Mucosa of stomach (tissue), 1 donor: Measurements from ENCODE around the gene CD79A.
A peak's percentile ranks its signal among the peaks of the same experiment; 100 is the strongest.

Experiments used
- H3K27me3 ChIP-seq: one replicate; pipeline ENCODE4 v1.7.0; 2013; ENCODE audit warnings: mild to moderate bottlenecking, low read length; ENCODE audit not compliant: control insufficient read depth, insufficient read depth
- H3K36me3 ChIP-seq: one replicate; pipeline ENCODE4 v1.7.0; 2013; ENCODE audit warnings: low read length; ENCODE audit not compliant: control insufficient read depth, insufficient read depth
- H3K4me1 ChIP-seq: one replicate; pipeline ENCODE4 v1.7.0; 2013; ENCODE audit warnings: mild to moderate bottlenecking, low read length; ENCODE audit not compliant: control insufficient read depth, insufficient read depth
- H3K4me3 ChIP-seq: one replicate; pipeline ENCODE4 v1.7.0; 2013; ENCODE audit warnings: low read length
- H3K9ac ChIP-seq: one replicate; pipeline ENCODE4 v1.7.0; 2013; ENCODE audit warnings: mild to moderate bottlenecking, low read length, moderate library complexity
- H3K9me3 ChIP-seq: one replicate; pipeline ENCODE4 v1.7.0; 2013; ENCODE audit warnings: mild to moderate bottlenecking, low read length, moderate library complexity; ENCODE audit not compliant: control insufficient read depth
- donor health status: Pancreatic carcinoma.

The CD79A gene

DNA sequence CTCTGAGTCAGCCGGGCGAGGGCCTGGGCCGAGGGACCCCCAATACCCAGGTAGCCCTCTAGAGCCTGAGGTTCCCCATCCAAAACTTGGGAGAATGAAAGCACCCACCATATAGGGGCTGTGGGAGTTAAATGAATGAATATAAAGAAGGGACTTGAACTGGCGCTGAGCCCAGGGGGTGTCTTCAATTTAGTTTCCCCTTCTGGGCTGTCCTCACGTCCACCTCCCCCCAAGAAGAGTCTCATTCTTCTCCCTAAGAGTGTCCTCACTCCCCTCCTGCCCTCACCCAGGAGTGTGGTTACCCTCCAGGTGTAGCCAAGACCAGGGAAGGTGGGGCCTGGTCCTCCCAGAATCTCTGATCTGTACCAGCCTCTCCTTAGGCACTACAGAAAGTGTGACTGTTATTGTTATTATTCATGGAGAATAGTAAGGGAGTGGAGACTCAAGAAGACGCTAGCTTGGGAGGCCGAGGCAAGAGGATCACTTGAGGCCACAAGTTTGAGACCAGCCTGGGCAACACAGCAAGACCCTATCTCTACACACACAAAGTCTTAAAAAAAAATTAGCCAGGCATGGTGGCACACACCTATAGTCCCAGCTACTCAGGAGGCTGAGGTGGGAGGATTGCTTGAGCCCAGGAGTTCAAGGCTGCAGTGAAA lies 2.7 kb downstream of the CD79A start:
- Histone ChIP-seq H3K4me1 (peaks cover 2% of the 10 kb centered on the region), H3K9ac (no peak overlapping the region), H3K27me3 (peaks cover 3% of the 10 kb centered on the region), H3K36me3 (no peaks in the 10 kb centered on the region), H3K4me3 (no peak overlapping the region), H3K9me3 (no peaks in the 10 kb centered on the region)

DNA sequence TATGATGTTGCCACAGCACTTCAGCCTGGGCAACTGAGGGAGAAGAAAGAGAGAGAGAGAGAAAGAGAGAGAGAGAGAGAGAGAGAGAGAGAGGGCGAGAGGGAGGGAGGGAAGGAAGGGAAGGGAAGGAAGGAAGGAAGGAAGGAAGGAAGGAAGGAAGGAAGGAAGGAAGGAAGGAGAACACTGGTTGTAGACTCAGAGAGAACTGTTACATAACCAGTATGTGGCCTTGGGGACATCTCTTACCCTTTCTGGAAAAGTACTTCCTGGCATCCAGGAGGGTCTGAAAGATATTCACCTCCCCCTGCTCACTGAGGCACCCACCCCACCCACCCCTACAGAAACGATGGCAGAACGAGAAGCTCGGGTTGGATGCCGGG lies 3.2 kb downstream of the CD79A start:
- Histone ChIP-seq H3K4me3 (no peak overlapping the region), H3K9ac (no peak overlapping the region), H3K27me3 (peaks cover 3% of the 10 kb centered on the region), H3K4me1 (peaks cover 6% of the 10 kb centered on the region), H3K9me3 (no peaks in the 10 kb centered on the region), H3K36me3 (no peaks in the 10 kb centered on the region)

DNA sequence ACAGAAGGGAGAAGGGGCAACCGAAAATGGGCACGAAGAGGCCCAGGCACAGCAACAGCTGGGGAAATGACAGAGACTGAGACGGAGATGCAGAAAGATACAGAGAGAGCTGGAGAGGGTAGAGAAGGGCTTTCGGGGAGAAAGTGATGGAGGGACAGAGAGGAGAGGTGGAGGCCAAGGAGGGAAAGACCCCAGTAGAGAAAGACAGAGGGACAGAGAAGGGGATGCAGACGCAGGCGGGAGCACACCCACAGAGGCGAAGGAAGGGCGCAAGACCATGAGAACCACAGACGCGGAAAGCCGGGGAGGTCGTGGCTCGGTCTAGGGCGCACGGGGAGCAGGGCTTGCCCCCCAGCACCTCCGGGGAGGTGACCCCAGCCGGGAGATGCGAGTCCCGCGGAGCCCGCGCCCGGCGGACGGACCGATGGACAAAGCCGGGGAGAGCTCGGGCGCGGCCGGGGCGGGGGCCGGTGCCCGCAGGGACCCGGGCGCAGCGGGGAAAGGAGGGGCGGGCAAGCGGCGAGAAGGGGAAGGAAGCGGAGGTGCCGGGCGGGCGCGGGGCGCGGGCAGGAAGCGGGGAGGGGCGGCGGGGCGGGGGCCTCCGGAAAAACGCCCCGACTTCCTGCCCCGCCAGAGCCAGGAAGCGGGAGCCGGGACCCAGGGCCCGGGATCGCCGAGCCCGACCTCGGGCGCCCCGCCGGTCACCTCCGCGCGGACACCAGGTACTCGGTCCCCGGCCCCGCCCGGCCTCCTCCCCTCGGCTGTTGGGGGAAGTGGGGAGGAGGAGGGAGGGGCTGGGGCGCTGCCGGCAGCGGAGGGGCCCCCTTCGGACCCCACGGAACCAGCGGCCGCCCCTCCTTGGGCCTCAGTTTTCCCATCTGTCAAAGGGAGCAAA lies 5.7 kb downstream of the CD79A start, which contains the start of gene ARHGEF1:
Gene ARHGEF1, plus strand, starts transcription at position 617 of the 895 bp plus-strand sequence. CDS start 4,899 bp downstream, outside the sequence.
- peaks cover 30% of the 10 kb centered on the region for H3K4me1 ChIP-seq
- no peaks in the 10 kb centered on the region for H3K9me3 ChIP-seq
- H3K36me3 ChIP-seq, result no peaks in the 10 kb centered on the region
- H3K9ac ChIP-seq, result peak within 1 kb of the TSS; percentile 71
- H3K4me3 ChIP-seq, result peak within 1 kb of the TSS; percentile 58
- H3K27me3 ChIP-seq, result peaks cover 3% of the 10 kb centered on the region

DNA sequence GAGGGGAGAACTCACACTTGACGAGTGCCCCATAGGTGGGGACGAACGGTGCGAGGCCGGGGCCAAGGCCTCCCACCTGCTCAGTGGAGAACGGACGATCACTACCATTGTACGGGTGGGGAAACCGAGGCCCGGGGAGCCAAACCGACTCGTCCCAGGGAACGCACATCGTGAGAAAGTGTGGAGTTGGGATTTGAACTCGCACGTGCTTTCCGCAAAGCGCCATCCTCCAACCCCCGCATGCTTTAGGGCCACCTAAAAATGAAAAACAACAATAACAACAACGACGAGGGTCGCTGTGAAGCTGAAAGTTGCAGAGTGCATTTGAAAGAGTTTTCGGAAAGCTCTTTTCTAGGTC lies 6.4 kb downstream of the CD79A start:
- H3K27me3 ChIP-seq, result no peaks in the 10 kb centered on the region
- H3K36me3 ChIP-seq, result no peaks in the 10 kb centered on the region
- peak overlapping the region; percentile 58 for H3K4me3 ChIP-seq
- peaks cover 36% of the 10 kb centered on the region for H3K4me1 ChIP-seq
- no peaks in the 10 kb centered on the region for H3K9me3 ChIP-seq
- H3K9ac ChIP-seq, result peak overlapping the region; percentile 71

DNA sequence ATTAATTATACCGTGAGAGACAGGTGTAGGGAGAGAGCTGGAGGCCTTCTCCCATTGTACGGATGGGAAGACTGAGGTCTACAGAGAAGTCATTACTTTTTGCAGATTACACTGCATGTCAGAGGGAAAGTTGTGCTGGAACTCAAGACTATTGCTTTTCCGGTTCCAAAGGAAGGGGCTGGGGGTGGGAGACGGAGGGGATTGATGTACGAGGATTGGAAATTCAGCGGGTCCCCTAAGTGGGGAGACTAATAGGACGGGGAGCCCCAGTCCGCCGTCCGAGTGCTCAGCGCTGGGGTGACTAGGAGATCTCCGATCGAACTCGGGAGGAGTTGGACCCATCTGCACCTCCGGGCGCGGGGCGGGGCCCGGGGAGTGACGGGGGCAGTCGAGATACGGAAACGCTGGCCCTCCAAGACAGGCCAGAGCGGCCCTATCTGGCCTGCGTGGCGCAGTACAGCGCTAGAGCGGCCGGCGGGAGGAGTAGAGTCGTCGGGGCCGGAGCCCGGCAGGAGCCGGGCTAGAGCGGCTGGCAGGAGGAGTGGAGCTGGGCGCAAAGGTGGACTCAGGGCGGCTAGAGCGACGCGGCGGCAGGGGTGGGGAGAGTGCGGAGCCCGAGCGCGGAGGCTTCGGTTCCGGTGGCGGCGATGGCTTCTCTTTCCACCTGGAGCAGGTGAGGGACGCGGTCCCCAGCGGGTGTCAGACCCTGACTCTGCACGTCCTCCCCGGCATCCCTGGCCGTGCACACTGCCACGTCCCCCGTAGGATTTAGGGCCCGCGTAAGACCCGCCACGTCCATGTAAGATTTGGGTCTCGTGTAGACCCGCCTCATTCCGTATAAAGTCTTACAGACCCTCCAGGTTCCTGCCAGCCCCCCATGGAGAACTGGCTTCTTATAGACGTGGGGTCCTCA lies 7.0 kb downstream of the CD79A start:
- Histone ChIP-seq H3K27me3 (no peaks in the 10 kb centered on the region), H3K4me1 (peaks cover 40% of the 10 kb centered on the region), H3K36me3 (peaks cover 2% of the 10 kb centered on the region), H3K9ac (peak overlapping the region; percentile 95), H3K9me3 (no peaks in the 10 kb centered on the region), H3K4me3 (peak overlapping the region; percentile 85)

DNA sequence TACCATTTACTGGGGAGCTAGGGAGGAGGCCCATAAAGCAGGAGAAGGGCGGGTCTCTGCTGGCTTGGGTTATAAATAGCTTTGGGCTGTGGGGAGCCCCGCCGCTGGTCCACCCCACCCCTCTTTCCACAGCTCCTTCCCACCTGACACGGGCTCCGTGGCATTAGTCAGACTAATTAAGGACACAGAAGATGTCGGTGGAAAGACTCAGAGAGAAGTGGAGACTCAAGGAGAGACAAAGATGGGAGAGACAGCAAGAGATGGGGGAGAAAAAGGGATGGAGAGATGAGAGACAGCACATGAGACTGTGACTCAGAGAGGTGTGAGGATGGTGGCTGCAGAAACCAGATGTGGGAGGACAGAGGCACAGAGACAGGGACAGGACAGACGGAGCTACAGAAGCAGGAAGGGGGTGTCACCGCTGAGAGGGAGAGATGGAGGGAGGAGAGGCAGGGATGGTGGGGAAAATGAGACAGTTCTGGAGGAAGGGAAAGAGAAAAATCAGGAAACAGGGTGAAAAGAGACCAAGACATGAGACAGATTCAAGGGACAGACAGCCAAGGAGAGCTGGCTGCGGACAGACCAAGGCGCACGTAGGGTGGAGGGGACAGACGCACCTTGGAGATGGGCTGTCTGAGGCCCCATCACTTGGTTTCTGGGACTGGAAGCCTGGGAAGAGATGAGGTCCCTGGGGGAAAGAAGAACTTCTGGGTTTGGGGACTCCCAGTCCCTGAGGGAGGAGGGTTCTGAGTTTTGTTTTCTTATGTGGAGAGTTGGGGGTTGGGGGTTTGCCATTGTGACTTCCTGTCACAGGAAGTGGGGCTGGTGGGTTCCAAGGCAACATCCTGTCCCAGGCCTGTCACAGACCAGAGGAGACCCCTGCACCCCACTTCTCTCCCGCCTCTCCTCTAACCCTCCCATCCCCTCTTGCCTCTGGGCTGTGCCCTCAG lies 10.0 kb downstream of the CD79A start:
- Histone ChIP-seq H3K9me3 (no peaks in the 10 kb centered on the region), H3K27me3 (no peaks in the 10 kb centered on the region), H3K9ac (peak overlapping the region; percentile 72), H3K36me3 (peaks cover 8% of the 10 kb centered on the region), H3K4me1 (peaks cover 41% of the 10 kb centered on the region), H3K4me3 (peak overlapping the region; percentile 18)

DNA sequence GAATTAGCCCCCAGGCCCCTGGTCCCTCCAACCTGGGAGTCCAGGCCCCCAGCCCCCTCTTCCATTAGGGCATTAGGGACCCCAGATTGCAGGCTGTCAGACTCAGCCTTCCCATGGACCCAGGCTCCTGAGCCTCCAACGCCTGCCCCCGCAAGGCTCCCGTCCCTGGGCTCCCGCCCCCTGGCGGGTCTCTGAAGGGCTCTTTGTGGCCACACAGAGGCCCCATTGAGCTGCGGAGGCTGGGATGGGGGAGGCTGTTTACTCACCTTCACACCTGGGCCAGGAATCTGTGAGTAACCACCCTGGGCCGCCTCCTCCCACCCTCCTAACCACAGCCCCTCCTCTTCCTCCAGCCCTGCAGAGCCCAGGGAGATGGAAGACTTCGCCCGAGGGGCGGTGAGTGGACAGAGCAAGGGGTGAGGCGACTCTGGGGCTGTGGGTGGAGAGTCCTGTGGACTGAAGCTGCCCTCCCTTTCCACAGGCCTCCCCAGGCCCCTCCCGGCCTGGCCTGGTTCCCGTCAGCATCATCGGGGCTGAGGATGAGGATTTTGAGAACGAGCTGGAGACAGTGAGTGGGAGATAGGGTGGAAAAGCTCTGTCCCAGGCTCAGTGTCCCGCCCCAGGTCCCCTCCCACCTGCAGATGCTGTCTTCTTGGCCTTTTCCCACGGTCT lies 10.8 kb downstream of the CD79A start:
- H3K4me1 ChIP-seq, result peaks cover 41% of the 10 kb centered on the region
- peaks cover 15% of the 10 kb centered on the region for H3K36me3 ChIP-seq
- H3K9ac ChIP-seq, result peak overlapping the region; percentile 72
- no peaks in the 10 kb centered on the region for H3K27me3 ChIP-seq
- H3K9me3 ChIP-seq, result no peaks in the 10 kb centered on the region
- peak overlapping the region; percentile 18 for H3K4me3 ChIP-seq

DNA sequence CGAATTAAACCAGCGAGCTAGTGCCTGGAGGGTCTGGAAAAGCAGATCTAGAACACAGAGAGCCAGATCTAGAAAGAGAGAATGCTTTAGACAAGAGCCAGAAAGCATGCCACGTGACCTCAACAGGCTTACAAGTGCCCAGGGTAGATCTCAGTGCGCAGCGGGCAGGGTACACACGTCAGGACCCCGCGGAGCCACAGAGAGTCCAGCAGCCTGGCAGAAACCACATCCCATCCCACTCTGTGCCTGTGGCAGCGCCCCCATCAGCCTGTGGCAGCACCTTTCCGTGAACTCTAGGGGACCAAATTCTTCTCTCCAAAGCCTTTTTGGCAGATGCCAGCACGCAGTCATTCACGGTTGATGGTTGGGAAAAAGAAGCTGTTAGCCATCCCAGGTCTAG lies 11.8 kb downstream of the CD79A start:
- H3K4me1 ChIP-seq, result peaks cover 41% of the 10 kb centered on the region
- H3K4me3 ChIP-seq, result no peak overlapping the region
- H3K9ac ChIP-seq, result no peak overlapping the region
- H3K9me3 ChIP-seq, result no peaks in the 10 kb centered on the region
- H3K36me3 ChIP-seq, result peaks cover 17% of the 10 kb centered on the region
- no peaks in the 10 kb centered on the region for H3K27me3 ChIP-seq

DNA sequence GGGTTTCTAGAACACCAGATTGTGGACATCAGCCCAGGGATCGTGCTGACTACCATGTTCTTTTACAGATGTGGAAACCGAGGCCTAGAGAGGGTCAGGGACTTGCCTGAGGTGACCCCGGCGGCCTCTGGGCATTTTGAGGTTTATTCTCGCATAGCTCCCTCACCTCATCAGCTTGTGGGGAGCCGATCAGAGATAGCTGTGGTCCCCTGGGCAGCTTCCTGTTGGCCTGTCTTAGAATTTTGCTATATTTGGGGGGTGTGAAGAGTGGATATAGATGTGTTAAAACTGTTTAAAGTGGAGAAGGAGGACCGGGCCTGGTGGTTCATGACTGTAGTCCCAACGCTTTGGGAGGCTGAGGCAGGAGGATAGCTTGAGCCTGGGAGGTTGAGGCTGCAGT lies 12.8 kb downstream of the CD79A start:
- no peak overlapping the region for H3K4me3 ChIP-seq
- no peaks in the 10 kb centered on the region for H3K9me3 ChIP-seq
- H3K9ac ChIP-seq, result no peak overlapping the region
- H3K27me3 ChIP-seq, result no peaks in the 10 kb centered on the region
- H3K36me3 ChIP-seq, result peaks cover 23% of the 10 kb centered on the region
- H3K4me1 ChIP-seq, result peaks cover 39% of the 10 kb centered on the region

DNA sequence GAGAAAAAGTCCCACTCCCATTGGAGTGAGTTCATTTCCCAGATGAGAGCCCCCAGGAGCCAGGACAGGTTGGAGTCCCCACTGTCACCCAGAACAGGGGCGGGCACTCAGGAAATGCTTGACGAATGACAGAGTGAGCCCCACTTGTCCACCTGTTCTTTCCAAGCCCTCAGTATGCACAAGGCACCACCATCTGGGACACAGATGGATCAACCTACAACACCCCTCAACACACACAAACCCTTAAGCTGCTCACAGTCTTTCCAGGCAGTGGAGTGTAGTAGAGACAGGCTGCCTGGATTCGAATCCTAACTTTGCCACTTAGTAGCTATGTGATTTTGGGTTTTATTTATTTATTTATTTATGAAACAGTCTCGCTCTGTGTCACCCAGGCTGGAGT lies 13.9 kb downstream of the CD79A start:
- Histone ChIP-seq H3K9ac (no peak overlapping the region), H3K4me1 (peaks cover 30% of the 10 kb centered on the region), H3K27me3 (no peaks in the 10 kb centered on the region), H3K36me3 (peaks cover 29% of the 10 kb centered on the region), H3K4me3 (no peak overlapping the region), H3K9me3 (no peaks in the 10 kb centered on the region)
